GM19240 (cell line): ENCODE data around the gene AP3B1.

Experiments
- DNase-seq: peaks from one replicate; pipeline ENCODE4 v3.0.0; 2011; ENCODE audit warnings: low spot score; ENCODE audit not compliant: insufficient read length

AP3B1 gene

GRCh38 chr5:78005021-78005785 lies 289.3 kb downstream of the AP3B1 start:
- DNase-seq: no peak

GRCh38 chr5:78004559-78004958 lies 289.9 kb downstream of the AP3B1 start:
- no peak for DNase-seq

GRCh38 chr5:78003919-78004318 lies 290.6 kb downstream of the AP3B1 start:
- no peak for DNase-seq

- no peak for DNase-seq
Measured at GRCh38 chr5:78003450-78003849, 291.0 kb downstream of the AP3B1 start.

- no peak for DNase-seq
Measured at GRCh38 chr5:78002690-78003089, 291.8 kb downstream of the AP3B1 start.

GRCh38 chr5:78001197-78001596 lies 293.3 kb downstream of the AP3B1 start:
- DNase-seq: no peak

- DNase-seq: no peak
Measured at GRCh38 chr5:78000191-78000590, 294.3 kb downstream of the AP3B1 start.

GRCh38 chr5:77999399-77999798 lies 295.1 kb downstream of the AP3B1 start:
- no peak for DNase-seq

GRCh38 chr5:77996943-77997342 lies 297.6 kb downstream of the AP3B1 start:
- DNase-seq: no peak

GRCh38 chr5:77995793-77996409 lies 298.6 kb downstream of the AP3B1 start:
- no peak for DNase-seq

- DNase-seq: no peak
Measured at GRCh38 chr5:77994943-77995342, 299.6 kb downstream of the AP3B1 start.

GRCh38 chr5:77993855-77994318 lies 300.6 kb downstream of the AP3B1 start:
- DNase-seq: no peak

GRCh38 chr5:77993141-77993854 lies 301.2 kb downstream of the AP3B1 start:
- no peak for DNase-seq

GRCh38 chr5:77991084-77991483 lies 303.4 kb downstream of the AP3B1 start:
- no peak for DNase-seq

GRCh38 chr5:77990020-77990419 lies 304.5 kb downstream of the AP3B1 start:
- no peak for DNase-seq

GRCh38 chr5:77987988-77988387 lies 306.5 kb downstream of the AP3B1 start:
- DNase-seq: no peak

- DNase-seq: no peak
Measured at GRCh38 chr5:77987331-77987730, 307.2 kb downstream of the AP3B1 start.

GRCh38 chr5:77986261-77986660 lies 308.2 kb downstream of the AP3B1 start:
- no peak for DNase-seq

GRCh38 chr5:77985247-77985646 lies 309.3 kb downstream of the AP3B1 start:
- no peak for DNase-seq

GRCh38 chr5:77984587-77984986 lies 309.9 kb downstream of the AP3B1 start:
- no peak for DNase-seq

GRCh38 chr5:77983482-77984199 lies 310.9 kb downstream of the AP3B1 start:
- DNase-seq: no peak

- no peak for DNase-seq
Measured at GRCh38 chr5:77981820-77982219, 312.7 kb downstream of the AP3B1 start.
